GM12891 (cell line): ENCODE measurements around the gene RAB6B.

Source experiments
- POLR2A ChIP-seq: IDR thresholded peaks from 2 replicates; pipeline ENCODE4 v1.6.1; 2011; ENCODE audit warnings: low read depth, low read length, control low read depth
- POLR2AphosphoS5 ChIP-seq: IDR thresholded peaks from 2 replicates; pipeline ENCODE4 v1.6.1; 2011; ENCODE audit warnings: low read depth, low read length, control low read depth

GRCh38 chr3:133901083-133901482, 5.4 kb upstream of the RAB6B start:
- TF ChIP-seq POLR2A: no peak
- no peak for TF ChIP-seq POLR2AphosphoS5
